Measurements from ENCODE around the gene ACOXL.

ACOXL gene

GRCh38 chr2:110869472-110870446 lies 137.4 kb downstream of the ACOXL start:
- Mint-ChIP-seq H3K4me1 (peaks cover 49% of the 10 kb centered on the region), H3K27ac (no peak overlapping the region)
- ATAC-seq = no peak

GRCh38 chr2:110870545-110870944 lies 138.2 kb downstream of the ACOXL start:
- no peak for ATAC-seq
- H3K27me3 Mint-ChIP-seq = peaks cover 40% of the 10 kb centered on the region
- no peak overlapping the region for H3K27ac Mint-ChIP-seq
- H3K36me3 Mint-ChIP-seq = no peaks in the 10 kb centered on the region
- peaks cover 49% of the 10 kb centered on the region for H3K4me1 Mint-ChIP-seq
- H3K4me3 Mint-ChIP-seq = no peak overlapping the region
- H3K9me3 Mint-ChIP-seq = no peaks in the 10 kb centered on the region

More at GRCh38 chr2:110869472-110870446, 137.4 kb downstream of the ACOXL start:
- H3K4me3 Mint-ChIP-seq = no peak overlapping the region
- H3K9me3 Mint-ChIP-seq = no peaks in the 10 kb centered on the region
- H3K36me3 Mint-ChIP-seq = no peaks in the 10 kb centered on the region
- H3K27me3 Mint-ChIP-seq = peaks cover 42% of the 10 kb centered on the region

GRCh38 chr2:110871637-110872036 lies 139.3 kb downstream of the ACOXL start:
- Mint-ChIP-seq H3K4me3 (no peak overlapping the region), H3K4me1 (peaks cover 45% of the 10 kb centered on the region), H3K27ac (peak overlapping the region; percentile 13)

GRCh38 chr2:110872521-110872920 lies 140.1 kb downstream of the ACOXL start:
- no peak for ATAC-seq
- H3K4me3 Mint-ChIP-seq = no peak overlapping the region
- H3K27ac Mint-ChIP-seq = peak overlapping the region; percentile 84
- no peaks in the 10 kb centered on the region for H3K36me3 Mint-ChIP-seq
- peaks cover 37% of the 10 kb centered on the region for H3K4me1 Mint-ChIP-seq
- no peaks in the 10 kb centered on the region for H3K9me3 Mint-ChIP-seq
- peaks cover 23% of the 10 kb centered on the region for H3K27me3 Mint-ChIP-seq

More at GRCh38 chr2:110871637-110872036, 139.3 kb downstream of the ACOXL start:
- peaks cover 29% of the 10 kb centered on the region for H3K27me3 Mint-ChIP-seq
- no peaks in the 10 kb centered on the region for H3K36me3 Mint-ChIP-seq
- peak; percentile 16 for ATAC-seq
- no peaks in the 10 kb centered on the region for H3K9me3 Mint-ChIP-seq

- peaks cover 25% of the 10 kb centered on the region for H3K27me3 Mint-ChIP-seq
- H3K4me1 Mint-ChIP-seq = peaks cover 36% of the 10 kb centered on the region
- peaks cover 2% of the 10 kb centered on the region for H3K36me3 Mint-ChIP-seq
- H3K27ac Mint-ChIP-seq = peak overlapping the region; percentile 84
- peaks cover 2% of the 10 kb centered on the region for H3K9me3 Mint-ChIP-seq
- H3K4me3 Mint-ChIP-seq = no peak overlapping the region
- peak; percentile 60 for ATAC-seq
Observed at GRCh38 chr2:110873056-110873502, 140.7 kb downstream of the ACOXL start.

- H3K4me3 Mint-ChIP-seq = no peak overlapping the region
- H3K4me1 Mint-ChIP-seq = peaks cover 36% of the 10 kb centered on the region
- H3K36me3 Mint-ChIP-seq = peaks cover 6% of the 10 kb centered on the region
- peaks cover 25% of the 10 kb centered on the region for H3K27me3 Mint-ChIP-seq
- peak overlapping the region; percentile 84 for H3K27ac Mint-ChIP-seq
- H3K9me3 Mint-ChIP-seq = peaks cover 4% of the 10 kb centered on the region
- no peak for ATAC-seq
Observed at GRCh38 chr2:110873597-110874452, 141.5 kb downstream of the ACOXL start.

GRCh38 chr2:110874453-110875383 lies 142.3 kb downstream of the ACOXL start:
- Mint-ChIP-seq H3K9me3 (peaks cover 4% of the 10 kb centered on the region), H3K4me1 (peaks cover 36% of the 10 kb centered on the region), H3K27me3 (peaks cover 23% of the 10 kb centered on the region), H3K27ac (peak overlapping the region; percentile 84), H3K4me3 (no peak overlapping the region), H3K36me3 (peaks cover 6% of the 10 kb centered on the region)
- ATAC-seq = peak; percentile 84

GRCh38 chr2:110875384-110875725 lies 143.0 kb downstream of the ACOXL start:
- no peak for ATAC-seq
- Mint-ChIP-seq H3K4me1 (peaks cover 36% of the 10 kb centered on the region), H3K36me3 (peaks cover 6% of the 10 kb centered on the region), H3K4me3 (no peak overlapping the region), H3K27ac (peak overlapping the region; percentile 84), H3K9me3 (peaks cover 4% of the 10 kb centered on the region), H3K27me3 (peaks cover 21% of the 10 kb centered on the region)

GRCh38 chr2:110876167-110876999 lies 144.0 kb downstream of the ACOXL start:
- Mint-ChIP-seq H3K27ac (peak overlapping the region; percentile 84), H3K4me1 (peaks cover 35% of the 10 kb centered on the region), H3K36me3 (peaks cover 7% of the 10 kb centered on the region), H3K9me3 (peaks cover 5% of the 10 kb centered on the region), H3K4me3 (no peak overlapping the region), H3K27me3 (peaks cover 24% of the 10 kb centered on the region)
- ATAC-seq = no peak

- Mint-ChIP-seq H3K36me3 (peaks cover 11% of the 10 kb centered on the region), H3K27ac (no peak overlapping the region), H3K27me3 (peaks cover 29% of the 10 kb centered on the region), H3K4me1 (peaks cover 27% of the 10 kb centered on the region), H3K9me3 (peaks cover 8% of the 10 kb centered on the region), H3K4me3 (no peak overlapping the region)
- ATAC-seq = no peak
Observed at GRCh38 chr2:110877031-110877827, 144.9 kb downstream of the ACOXL start.

GRCh38 chr2:110878150-110878549 lies 145.8 kb downstream of the ACOXL start:
- no peak for ATAC-seq
- H3K9me3 Mint-ChIP-seq = peaks cover 8% of the 10 kb centered on the region
- no peak overlapping the region for H3K4me3 Mint-ChIP-seq
- H3K27me3 Mint-ChIP-seq = peaks cover 29% of the 10 kb centered on the region
- H3K4me1 Mint-ChIP-seq = peaks cover 19% of the 10 kb centered on the region
- no peak overlapping the region for H3K27ac Mint-ChIP-seq
- peaks cover 11% of the 10 kb centered on the region for H3K36me3 Mint-ChIP-seq

GRCh38 chr2:110881908-110882307 lies 149.5 kb downstream of the ACOXL start:
- Mint-ChIP-seq H3K4me3 (no peak overlapping the region), H3K27ac (no peak overlapping the region), H3K36me3 (peaks cover 11% of the 10 kb centered on the region), H3K27me3 (peaks cover 29% of the 10 kb centered on the region), H3K4me1 (no peaks in the 10 kb centered on the region), H3K9me3 (peaks cover 8% of the 10 kb centered on the region)
- peak; percentile 59 for ATAC-seq

- Mint-ChIP-seq H3K9me3 (peaks cover 4% of the 10 kb centered on the region), H3K36me3 (peaks cover 5% of the 10 kb centered on the region), H3K27ac (no peak overlapping the region), H3K27me3 (peaks cover 18% of the 10 kb centered on the region), H3K4me3 (no peak overlapping the region), H3K4me1 (no peaks in the 10 kb centered on the region)
- no peak for ATAC-seq
Observed at GRCh38 chr2:110883406-110883805, 151.0 kb downstream of the ACOXL start.
